ENCODE results near the gene TSHR.

TSHR gene

GRCh38 chr14:80959496-80959895 lies 4.1 kb downstream of the TSHR start:
- H3K4me3 ChIP-seq (ENCODE audit: low read length), result no peak overlapping the region
- TF ChIP-seq ZNF274 (IDR thresholded peaks at IDR 0.05; ENCODE audit: low read depth, low read length), result no peak

GRCh38 chr14:80965037-80965436 lies 9.6 kb downstream of the TSHR start:
- H3K4me3 ChIP-seq (ENCODE audit: low read length), result no peak overlapping the region
- TF ChIP-seq ZNF274 (IDR thresholded peaks at IDR 0.05; ENCODE audit: low read depth, low read length), result no peak

GRCh38 chr14:80973931-80974641 lies 18.7 kb downstream of the TSHR start:
- no peak overlapping the region for H3K4me3 ChIP-seq (ENCODE audit: low read length)
- no peak for TF ChIP-seq ZNF274 (IDR thresholded peaks at IDR 0.05; ENCODE audit: low read depth, low read length)

- no peak overlapping the region for H3K4me3 ChIP-seq (ENCODE audit: low read length)
- no peak for TF ChIP-seq ZNF274 (IDR thresholded peaks at IDR 0.05; ENCODE audit: low read depth, low read length)
Measured at GRCh38 chr14:80974679-80975078, 19.3 kb downstream of the TSHR start.

GRCh38 chr14:80977221-80977620 lies 21.8 kb downstream of the TSHR start:
- H3K4me3 ChIP-seq (ENCODE audit: low read length), result no peak overlapping the region
- no peak for TF ChIP-seq ZNF274 (IDR thresholded peaks at IDR 0.05; ENCODE audit: low read depth, low read length)

GRCh38 chr14:80978403-80978802 lies 23.0 kb downstream of the TSHR start:
- no peak overlapping the region for H3K4me3 ChIP-seq (ENCODE audit: low read length)
- no peak for TF ChIP-seq ZNF274 (IDR thresholded peaks at IDR 0.05; ENCODE audit: low read depth, low read length)

DNA sequence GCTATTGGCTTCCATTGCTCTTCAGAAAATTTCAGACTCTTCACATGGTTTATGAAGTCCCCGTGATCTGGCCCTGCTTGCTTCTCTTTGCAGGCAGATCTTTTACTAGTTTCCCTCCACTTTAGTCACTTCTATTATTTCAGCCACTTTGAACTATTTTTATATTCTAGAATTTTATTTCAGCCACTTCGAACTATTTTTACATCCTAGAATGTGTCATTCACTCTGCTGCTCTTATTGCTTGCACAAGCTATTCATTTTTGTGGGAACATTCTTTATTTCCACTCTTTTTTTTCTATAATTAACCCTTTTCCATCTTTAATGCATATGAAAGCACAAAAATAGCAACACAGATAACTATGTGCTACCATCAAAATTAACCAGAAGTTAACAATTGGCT lies 24.5 kb downstream of the TSHR start:
- no peak overlapping the region for H3K4me3 ChIP-seq (ENCODE audit: low read length)
- TF ChIP-seq ZNF274 (IDR thresholded peaks at IDR 0.05; ENCODE audit: low read depth, low read length), result no peak

DNA sequence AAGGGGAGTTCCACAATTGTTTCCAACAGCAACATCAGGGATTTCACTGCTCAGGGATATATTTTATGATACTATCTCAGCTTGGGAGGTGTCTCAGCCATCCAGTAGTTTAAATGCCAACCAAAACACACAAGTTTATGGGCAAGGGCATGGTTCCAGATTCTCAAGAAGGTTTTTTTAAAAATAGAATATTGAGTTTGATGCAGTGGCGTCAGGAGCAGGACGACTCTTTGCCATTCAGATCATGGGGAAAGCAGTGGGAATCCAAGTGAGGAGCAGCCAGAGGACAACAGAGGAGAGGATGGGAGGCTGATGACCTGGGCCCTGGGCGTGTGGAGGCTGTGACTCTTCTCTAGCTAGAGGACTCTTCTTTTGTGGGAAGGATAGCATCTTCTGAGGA lies 25.7 kb downstream of the TSHR start:
- TF ChIP-seq ZNF274 (IDR thresholded peaks at IDR 0.05; ENCODE audit: low read depth, low read length), result no peak

DNA sequence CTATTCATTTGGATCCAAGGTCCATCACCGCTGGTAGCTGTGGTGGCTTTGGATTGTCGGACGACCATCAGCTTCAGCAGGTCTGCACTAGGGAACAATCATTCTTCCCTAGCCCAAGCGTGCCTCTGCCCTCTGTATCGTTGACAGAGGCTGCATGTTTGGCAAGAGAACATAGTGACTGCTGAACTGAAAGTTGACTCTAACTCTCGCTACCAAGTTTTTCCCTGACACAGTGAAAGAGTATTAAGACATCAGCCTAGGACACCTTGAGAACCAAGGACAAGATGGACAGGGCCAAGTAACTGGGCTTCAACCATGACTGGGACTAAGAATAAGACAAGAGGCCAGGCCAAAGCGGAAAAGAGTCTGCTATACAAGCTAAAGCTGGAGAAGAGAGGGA lies 26.3 kb downstream of the TSHR start:
- no peak for TF ChIP-seq ZNF274 (IDR thresholded peaks at IDR 0.05; ENCODE audit: low read depth, low read length)

More for the DNA sequence above, 25.7 kb downstream of the TSHR start:
- H3K4me3 ChIP-seq (ENCODE audit: low read length), result no peak overlapping the region

GRCh38 chr14:80982711-80983110 lies 27.3 kb downstream of the TSHR start:
- no peak overlapping the region for H3K4me3 ChIP-seq (ENCODE audit: low read length)
- no peak for TF ChIP-seq ZNF274 (IDR thresholded peaks at IDR 0.05; ENCODE audit: low read depth, low read length)

More for the DNA sequence above, 26.3 kb downstream of the TSHR start:
- no peak overlapping the region for H3K4me3 ChIP-seq (ENCODE audit: low read length)

DNA sequence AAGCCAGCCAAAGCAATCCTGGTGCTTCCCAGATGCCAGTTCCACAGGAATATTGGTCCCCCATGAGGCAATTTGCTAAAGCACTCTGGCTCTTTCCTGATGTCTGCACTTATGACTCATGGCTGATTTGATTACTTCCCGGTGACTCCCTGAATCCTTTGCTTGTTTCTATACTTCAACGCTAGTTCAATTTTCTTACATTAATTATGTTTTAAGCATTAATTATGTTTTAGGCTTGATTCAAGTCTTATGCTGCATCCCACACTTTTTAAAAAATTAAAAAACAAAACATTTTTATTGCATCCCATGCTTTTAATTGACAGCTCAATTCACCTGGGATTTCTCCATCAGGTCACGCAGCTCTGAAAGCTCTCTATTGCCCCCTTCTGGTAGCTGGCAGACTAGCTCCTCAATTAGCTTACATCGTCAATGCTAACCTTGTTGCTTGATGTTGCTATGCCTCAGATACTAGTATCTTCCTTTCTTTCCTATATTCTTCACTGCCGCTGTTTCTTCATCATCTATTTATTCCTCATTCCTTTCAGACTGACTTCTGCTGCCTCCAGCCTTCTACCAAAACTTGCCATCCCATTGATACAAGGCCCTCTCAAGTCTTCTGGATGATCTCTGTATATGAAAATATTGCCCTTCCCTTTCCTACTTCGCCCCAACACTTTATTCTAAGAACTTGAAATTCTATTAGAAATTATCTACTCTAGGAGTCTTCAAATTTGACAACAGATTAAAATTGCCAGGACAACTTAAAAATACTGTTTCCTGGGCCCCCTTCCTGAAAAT lies 32.0 kb downstream of the TSHR start:
- H3K4me3 ChIP-seq (ENCODE audit: low read length), result no peak overlapping the region
- no peak for TF ChIP-seq ZNF274 (IDR thresholded peaks at IDR 0.05; ENCODE audit: low read depth, low read length)

GRCh38 chr14:80988192-80988591 lies 32.8 kb downstream of the TSHR start:
- TF ChIP-seq ZNF274 (IDR thresholded peaks at IDR 0.05; ENCODE audit: low read depth, low read length), result no peak
- H3K4me3 ChIP-seq (ENCODE audit: low read length), result no peak overlapping the region

- no peak for TF ChIP-seq ZNF274 (IDR thresholded peaks at IDR 0.05; ENCODE audit: low read depth, low read length)
Measured at GRCh38 chr14:80988735-80989429, 33.5 kb downstream of the TSHR start.

DNA sequence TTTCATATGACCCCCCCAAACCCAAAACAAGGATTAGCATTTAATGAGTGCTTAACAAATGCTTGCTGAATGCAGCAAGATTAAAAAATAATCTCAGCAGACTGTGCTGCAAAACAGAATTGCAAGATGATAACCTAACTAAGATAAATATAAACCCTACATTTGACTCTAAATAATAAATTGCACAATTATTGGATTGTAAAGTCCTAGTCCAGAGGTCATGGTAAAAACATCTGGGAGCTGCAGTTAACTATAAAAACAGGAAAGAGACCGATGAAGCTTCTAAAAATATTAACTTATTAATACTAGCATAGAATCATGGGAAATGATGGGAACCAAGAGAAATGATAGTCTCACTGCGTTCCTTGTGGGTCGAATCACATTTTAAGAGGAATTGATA lies 37.2 kb downstream of the TSHR start:
- H3K4me3 ChIP-seq (ENCODE audit: low read length), result no peak overlapping the region
- TF ChIP-seq ZNF274 (IDR thresholded peaks at IDR 0.05; ENCODE audit: low read depth, low read length), result no peak

More at GRCh38 chr14:80988735-80989429, 33.5 kb downstream of the TSHR start:
- H3K4me3 ChIP-seq (ENCODE audit: low read length), result no peak overlapping the region
